HepG2 (cell line): ENCODE results near the gene CACNB4. TPM values are rescaled to one million over a fixed set of nuclear protein-coding genes. Genes with fewer than 3 reads are reported as not detected.

Source experiments
- ATAC-seq: fragments of 200-7000 bp; cut with Tn5 transposase; 3 replicates; pipeline ENCODE4 v1.9.1; 2020; ENCODE audit warnings: mild to moderate bottlenecking, moderate library complexity
- BruUV-seq: library from RNA; stranded (reverse); fragments of 400-500 nt; replicated peaks from 2 replicates; lab custom pipeline; 2021; lab: Mats Ljungman, UMichigan
- CTCF ChIA-PET: fragments of 300-600 bp; formaldehyde crosslinking; extraction: SDS; loops from one replicate; lab custom pipeline; 2021; ENCODE audit warnings: low total read pairs, inconsistent platforms, low intra/inter-chr PET ratio; lab: Yijun Ruan, JAX
- POLR2A ChIA-PET: fragments of 350-600 bp; sonication (Branson Sonifier 250); formaldehyde crosslinking; loops from one replicate; lab custom pipeline; 2020; ENCODE audit warnings: antibody characterized with exemption, inconsistent platforms; lab: Yijun Ruan, JAX
- DNase-seq: peaks from one replicate; pipeline ENCODE4 v3.0.0-alpha.2; 2015; ENCODE audit warnings: low spot score
- FAIRE-seq: peaks from 3 replicates; lab custom pipeline; 2011; peaks lifted over from hg19 to GRCh38; lab: Jason Lieb, UNC
- H2AFZ ChIP-seq: one replicate; pipeline ENCODE4 v1.6.1; 2011; ENCODE audit warnings: low read length, inconsistent platforms
- H3K27ac ChIP-seq: fragments of 300-600 bp; 3 replicates; pipeline ENCODE4 v1.8.0; 2011; ENCODE audit warnings: mixed run types, mild to moderate bottlenecking, mixed read lengths, low read length, inconsistent platforms; ENCODE audit not compliant: insufficient read depth; ENCODE audit errors: extremely low read length
- H3K27me3 ChIP-seq, 2 experiments: fragments of 200-600 bp in 1 of 2; 2 replicates in 1 of 2; 3 replicates in 1 of 2; pipeline versions ENCODE4 v1.6.0 to v1.8.0; 2011; ENCODE audit warnings: low read length in 2 of 2, mild to moderate bottlenecking in 2 of 2, moderate library complexity in 2 of 2, inconsistent platforms in 1 of 2; ENCODE audit not compliant: insufficient read depth in 2 of 2, control insufficient read depth in 1 of 2
- H3K36me3 ChIP-seq, 2 experiments: fragments of 200-600 bp in 1 of 2; replicated peaks in 1 of 2; 2 replicates in 1 of 2; 3 replicates in 1 of 2; pipeline versions ENCODE4 v1.5.1 to v1.8.0; 2011; ENCODE audit warnings: low read length in 2 of 2, inconsistent platforms in 1 of 2; ENCODE audit not compliant: insufficient read depth in 2 of 2, control insufficient read depth in 1 of 2
- H3K4me1 ChIP-seq: 2 replicates; pipeline ENCODE4 v1.5.1; 2012; ENCODE audit warnings: low read length, inconsistent platforms; ENCODE audit not compliant: insufficient read depth
- H3K4me2 ChIP-seq: 2 replicates; pipeline ENCODE4 v1.6.0; 2011; ENCODE audit warnings: low read depth, low read length, inconsistent platforms
- H3K4me3 ChIP-seq, 3 experiments: fragments of 200-600 bp in 1 of 3; sonication (generic), shearing (Covaris generic) in 1 of 3; replicated peaks in 1 of 3; 2 replicates each; pipeline ENCODE4 v1.5.1; 2011 to 2016; ENCODE audit warnings: low read length in 3 of 3, inconsistent platforms in 2 of 3, low read depth in 2 of 3, mild to moderate bottlenecking in 2 of 3, control low read depth in 1 of 3, mixed read lengths in 1 of 3; ENCODE audit not compliant: insufficient read depth in 1 of 3
- H3K79me2 ChIP-seq: one replicate; pipeline ENCODE4 v1.6.1; 2011; ENCODE audit warnings: low read length, inconsistent platforms; ENCODE audit not compliant: insufficient read depth
- H3K9ac ChIP-seq: 2 replicates; pipeline ENCODE4 v1.6.0; 2011; ENCODE audit warnings: mild to moderate bottlenecking, low read depth, low read length, inconsistent platforms; ENCODE audit not compliant: insufficient read depth
- H3K9me3 ChIP-seq: 2 replicates; pipeline ENCODE4 v1.5.1; 2012; ENCODE audit warnings: mild to moderate bottlenecking, low read length
- H4K20me1 ChIP-seq: 2 replicates; pipeline ENCODE4 v1.6.0; 2011; ENCODE audit warnings: inconsistent platforms, mild to moderate bottlenecking, low read length, moderate library complexity; ENCODE audit not compliant: insufficient read depth
- CSRNP1 ChIP-seq: sonication (generic); formaldehyde crosslinking; IDR thresholded peaks from 2 replicates; pipeline ENCODE4 v1.8.1; 2023; ENCODE audit warnings: mild to moderate bottlenecking, missing genetic modification reagents
- ETV6 ChIP-seq: sonication (generic); formaldehyde crosslinking; conservative IDR thresholded peaks from 2 replicates; pipeline ENCODE4 v1.4.0; 2020; ENCODE audit warnings: missing genetic modification reagents
- HOXA5 ChIP-seq: sonication (generic); formaldehyde crosslinking; IDR thresholded peaks from 2 replicates; pipeline ENCODE4 v1.4.0; 2020; ENCODE audit warnings: missing genetic modification reagents
- KAT2B ChIP-seq: fragments of 150-350 bp; IDR thresholded peaks from 2 replicates; pipeline ENCODE4 v1.6.1; 2014; ENCODE audit warnings: low read depth, low read length, borderline replicate concordance
- KLF12 ChIP-seq: sonication (generic); formaldehyde crosslinking; IDR thresholded peaks from 2 replicates; pipeline ENCODE4 v1.4.0; 2020; ENCODE audit warnings: missing genetic modification reagents, borderline replicate concordance
- YEATS4 ChIP-seq: sonication (generic); formaldehyde crosslinking; IDR thresholded peaks from 2 replicates; pipeline ENCODE4 v1.4.0; 2020; ENCODE audit warnings: missing genetic modification reagents, borderline replicate concordance
- ZNF883 ChIP-seq: sonication (generic); formaldehyde crosslinking; IDR thresholded peaks from 2 replicates; pipeline ENCODE4 v1.5.1; 2020; ENCODE audit warnings: mild to moderate bottlenecking, missing genetic modification reagents; ENCODE audit errors: not compliant biosample characterization
- ZSCAN21 ChIP-seq: sonication (generic); formaldehyde crosslinking; IDR thresholded peaks from 2 replicates; pipeline ENCODE4 v1.8.0; 2022; ENCODE audit warnings: mild to moderate bottlenecking, missing genetic modification reagents, moderate library complexity, borderline replicate concordance
- WGBS: methylation state at CpG from one replicate; pipeline ENCODE4 v1.1.6; 2017; ENCODE audit warnings: low lambda C conversion rate; 5-methylcytosine and 5-hydroxymethylcytosine counted together
- in situ Hi-C: cut with HindIII; loops from 2 replicates; pipeline ENCODE4 v1.10.0; 2017; ENCODE audit warnings: low pct_unique_long_range_greater_than_20kb; ENCODE audit not compliant: extremely low pct_ligation_motif_present
- intact Hi-C: fragments of 100-400 bp; cut with micrococcal nuclease; formaldehyde crosslinking; loops from one replicate; pipeline ENCODE4 v1.10.0; 2022; ENCODE audit not compliant: unreplicated experiment
- polyA plus RNA-seq, 8 experiments: library from polyadenylated mRNA; depleted of rRNA in 3 of 8; stranded (reverse) in 7 of 8; unstranded in 1 of 8; fragments of >200 nt; fragmentation: Illumina TruSeq in 4 of 8; extraction: Trizol in 4 of 8; gene quantifications; 2 replicates each; pipeline versions ENCODE4 v1.2.1 to v1.2.3, GENCODE V29; 2011 to 2016; ENCODE audit warnings: low read depth in 4 of 8, missing spikeins in 1 of 8, mixed read lengths in 1 of 8; ENCODE audit not compliant: insufficient read depth in 1 of 8
- total RNA-seq, 5 experiments: library from RNA; depleted of rRNA; stranded (reverse); fragments of >200 nt; fragmentation: Illumina TruSeq; extraction: Trizol; gene quantifications; 2 replicates each; pipeline ENCODE4 v1.2.3, GENCODE V29; 2016; ENCODE audit warnings: low read depth in 1 of 5

Gene CACNB4
- total and polyA plus RNA-seq, 2 of the 13 experiments (the other 11 are each of a cell fraction or from before 2014, with no cell fraction given) = 5.1 to 14.3 TPM

GRCh38 chr2:151995161-151995557, 103.7 kb downstream of the CACNB4 start:
- TF ChIP-seq ETV6 (CRISPR knock-in tag) (no peak), KAT2B (no peak), YEATS4 (0 out of 2 replicates have a peak, but pooled peaks have one; percentile 9), CSRNP1 (CRISPR knock-in tag) (no peak), ZSCAN21 (no peak), KLF12 (CRISPR knock-in tag) (0 out of 2 replicates have a peak, but pooled peaks have one; percentile 14), ZNF883 (CRISPR knock-in tag) (no peak), HOXA5 (0 out of 2 replicates have a peak, but pooled peaks have one; percentile 11)
- Histone ChIP-seq H3K79me2 (no peaks in the 10 kb centered on the region), H2AFZ (no peak overlapping the region), H3K27ac (peak overlapping the region; percentile 84), H3K9me3 (no peaks in the 10 kb centered on the region), H3K4me1 (peaks cover 90% of the 10 kb centered on the region), H3K36me3 (no peaks in the 10 kb centered on the region), H3K4me3 (peak overlapping the region in 2 of 3 experiments; percentile 1 to 40; a peak in 2 of 6 replicates), H3K9ac (peak overlapping the region; percentile 42), H3K27me3 (no peaks in the 10 kb centered on the region), H3K4me2 (peak overlapping the region; percentile 68), H4K20me1 (no peaks in the 10 kb centered on the region)
- CTCF ChIA-PET = no interaction called here
- ATAC-seq (no peak), FAIRE-seq (no peak), DNase-seq (no peak)
- in situ Hi-C loops (no loop called here), intact Hi-C loops (loop anchor here (2.0 to 5.0 kb wide), 3 partner anchors 18 to 353 kb away; partner anchors contain the start of gene ARL5A)
- WGBS = 36% methylated on average over 2 of the region's 2 CpGs
- TSS peak; percentile 88 for BruUV-seq
- POLR2A ChIA-PET = interaction anchor here (0.9 to 2.7 kb wide), 10 partner anchors 9 to 171 kb away, joined by 3 to 30 read pairs (median 4); partner anchors contain the start of gene ARL5A
